ENCODE data around the gene NPEPPS. TPM values are rescaled to one million over a fixed set of nuclear protein-coding genes. Genes with fewer than 3 reads are reported as not detected.
"Not testable (repeated sequence)": the region's sequence is repeated elsewhere in the genome, so short reads cannot be mapped to it uniquely, and the experiment has no call there.

The NPEPPS gene, protein sequence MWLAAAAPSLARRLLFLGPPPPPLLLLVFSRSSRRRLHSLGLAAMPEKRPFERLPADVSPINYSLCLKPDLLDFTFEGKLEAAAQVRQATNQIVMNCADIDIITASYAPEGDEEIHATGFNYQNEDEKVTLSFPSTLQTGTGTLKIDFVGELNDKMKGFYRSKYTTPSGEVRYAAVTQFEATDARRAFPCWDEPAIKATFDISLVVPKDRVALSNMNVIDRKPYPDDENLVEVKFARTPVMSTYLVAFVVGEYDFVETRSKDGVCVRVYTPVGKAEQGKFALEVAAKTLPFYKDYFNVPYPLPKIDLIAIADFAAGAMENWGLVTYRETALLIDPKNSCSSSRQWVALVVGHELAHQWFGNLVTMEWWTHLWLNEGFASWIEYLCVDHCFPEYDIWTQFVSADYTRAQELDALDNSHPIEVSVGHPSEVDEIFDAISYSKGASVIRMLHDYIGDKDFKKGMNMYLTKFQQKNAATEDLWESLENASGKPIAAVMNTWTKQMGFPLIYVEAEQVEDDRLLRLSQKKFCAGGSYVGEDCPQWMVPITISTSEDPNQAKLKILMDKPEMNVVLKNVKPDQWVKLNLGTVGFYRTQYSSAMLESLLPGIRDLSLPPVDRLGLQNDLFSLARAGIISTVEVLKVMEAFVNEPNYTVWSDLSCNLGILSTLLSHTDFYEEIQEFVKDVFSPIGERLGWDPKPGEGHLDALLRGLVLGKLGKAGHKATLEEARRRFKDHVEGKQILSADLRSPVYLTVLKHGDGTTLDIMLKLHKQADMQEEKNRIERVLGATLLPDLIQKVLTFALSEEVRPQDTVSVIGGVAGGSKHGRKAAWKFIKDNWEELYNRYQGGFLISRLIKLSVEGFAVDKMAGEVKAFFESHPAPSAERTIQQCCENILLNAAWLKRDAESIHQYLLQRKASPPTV
- polyA plus RNA-seq (ENCODE audit: low read depth in 6 of 6) = 10 to 100 TPM; 45.8 to 70.4 (median 50.6) TPM

- peak; percentile 75 to 79 for ATAC-seq (ENCODE audit: low read depth in 2 of 2)
- Mint-ChIP-seq H3K4me1 (peaks cover 8 to 17% (median 8%) of the 10 kb centered on the region in 3 donors), H3K4me3 (peak within 1 kb of the TSS; percentile 86 to 96 (median 92)), H3K27ac (peak within 1 kb of the TSS; percentile 66 to 97 (median 93))
- not testable (repeated sequence) for H3K9me3 Mint-ChIP-seq, H3K27me3 Mint-ChIP-seq, H3K36me3 Mint-ChIP-seq
- peak; percentile 79 for DNase-seq
Observed at GRCh38 chr17:47530557-47531232, at the start of gene NPEPPS. TSS of gene NPEPPS (plus strand) at chr17:47531108. CDS start at chr17:47531301, 193 bp downstream.

DNA sequence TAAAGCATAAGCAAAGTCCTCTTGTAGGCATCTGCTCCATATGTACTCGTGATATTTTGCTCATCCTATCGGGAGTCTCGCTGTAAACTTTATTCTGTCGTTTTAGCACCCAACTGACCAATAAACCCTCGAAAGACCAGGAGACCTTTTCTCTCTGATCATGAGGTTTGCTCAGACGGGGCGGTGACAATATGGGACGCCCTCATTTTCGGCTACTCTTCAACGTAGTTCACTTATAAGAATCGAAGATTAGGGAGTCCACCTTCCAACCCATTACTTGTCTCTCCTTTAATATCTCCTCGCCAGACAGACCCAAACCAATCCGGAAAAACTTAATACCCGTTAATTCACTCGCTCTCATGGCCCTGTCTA, 39.1 kb upstream of the NPEPPS start:
- peak overlapping the region in 5 of 6 donors; percentile 96 to 98 (median 97) for H3K27ac Mint-ChIP-seq
- H3K9me3 Mint-ChIP-seq, H3K27me3 Mint-ChIP-seq, H3K36me3 Mint-ChIP-seq, DNase-seq: not testable (repeated sequence)
- peak overlapping the region; percentile 87 to 96 (median 95) for H3K4me3 Mint-ChIP-seq
- peaks cover 5 to 17% (median 9%) of the 10 kb centered on the region in 3 donors for H3K4me1 Mint-ChIP-seq
- ATAC-seq (ENCODE audit: low read depth in 2 of 2) = peak; percentile 2

GRCh38 chr17:47499074-47499473, 31.8 kb upstream of the NPEPPS start:
- ATAC-seq (ENCODE audit: low read depth in 2 of 2); H3K4me1 Mint-ChIP-seq; H3K9me3 Mint-ChIP-seq; H3K27me3 Mint-ChIP-seq; H3K36me3 Mint-ChIP-seq; H3K4me3 Mint-ChIP-seq; H3K27ac Mint-ChIP-seq; DNase-seq: not testable (repeated sequence)

- H3K27ac Mint-ChIP-seq; H3K27me3 Mint-ChIP-seq; H3K9me3 Mint-ChIP-seq; H3K4me3 Mint-ChIP-seq; H3K36me3 Mint-ChIP-seq; H3K4me1 Mint-ChIP-seq; ATAC-seq (ENCODE audit: low read depth in 2 of 2); DNase-seq: not testable (repeated sequence)
Observed at GRCh38 chr17:47499494-47499893, 31.4 kb upstream of the NPEPPS start.

DNA sequence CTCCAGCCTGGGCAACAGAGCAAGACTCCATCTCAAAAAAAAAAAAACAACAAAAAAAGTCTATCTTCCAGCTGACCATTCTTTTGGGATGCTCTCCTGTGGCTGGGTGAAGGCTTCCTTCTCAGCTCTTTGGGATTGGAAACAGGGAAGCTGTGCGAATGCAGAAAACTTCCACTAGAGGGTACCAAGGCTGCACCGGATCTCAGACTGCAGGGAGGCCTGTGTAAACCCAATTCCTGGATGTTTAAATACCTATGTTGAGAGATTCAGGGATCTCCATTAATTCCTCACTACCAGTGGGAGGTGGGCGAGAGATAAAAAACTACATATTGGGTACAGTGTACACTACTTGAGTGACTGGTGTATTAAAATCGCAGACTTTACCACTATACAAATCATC, 30.3 kb upstream of the NPEPPS start:
- H3K27ac Mint-ChIP-seq = peak overlapping the region in 1 of 6 donors; percentile 80
- H3K4me3 Mint-ChIP-seq, DNase-seq, H3K9me3 Mint-ChIP-seq, H3K27me3 Mint-ChIP-seq, H3K4me1 Mint-ChIP-seq, H3K36me3 Mint-ChIP-seq: not testable (repeated sequence)
- ATAC-seq (ENCODE audit: low read depth in 2 of 2) = peak in 1 of 2 donors; percentile 23

- Mint-ChIP-seq H3K4me3 (peak overlapping the region in 1 of 8 donors; percentile 49), H3K27ac (peak overlapping the region in 3 of 6 donors; percentile 24 to 71 (median 60))
- H3K9me3 Mint-ChIP-seq, H3K4me1 Mint-ChIP-seq, DNase-seq, H3K27me3 Mint-ChIP-seq, H3K36me3 Mint-ChIP-seq: not testable (repeated sequence)
- ATAC-seq (ENCODE audit: low read depth in 2 of 2) = peak; percentile 56 to 61
Observed at GRCh38 chr17:47502122-47502731, 28.7 kb upstream of the NPEPPS start.

- not testable (repeated sequence) for H3K27ac Mint-ChIP-seq, H3K4me1 Mint-ChIP-seq, H3K36me3 Mint-ChIP-seq, H3K27me3 Mint-ChIP-seq, H3K4me3 Mint-ChIP-seq, DNase-seq, H3K9me3 Mint-ChIP-seq
- peak; percentile 37 to 42 for ATAC-seq (ENCODE audit: low read depth in 2 of 2)
Observed at GRCh38 chr17:47502776-47503455, 28.0 kb upstream of the NPEPPS start.

GRCh38 chr17:47511701-47512146, 19.2 kb upstream of the NPEPPS start:
- H3K36me3 Mint-ChIP-seq, H3K4me1 Mint-ChIP-seq, DNase-seq, H3K27me3 Mint-ChIP-seq, H3K9me3 Mint-ChIP-seq: not testable (repeated sequence)
- Mint-ChIP-seq H3K4me3 (peak overlapping the region in 1 of 8 donors; percentile 9), H3K27ac (peak overlapping the region in 1 of 6 donors; percentile 78)
- ATAC-seq (ENCODE audit: low read depth in 2 of 2) = peak; percentile 46 to 57

- H3K4me1 Mint-ChIP-seq, H3K36me3 Mint-ChIP-seq, DNase-seq: not testable (repeated sequence)
Observed at GRCh38 chr17:47513301-47513700, 17.6 kb upstream of the NPEPPS start.

DNA sequence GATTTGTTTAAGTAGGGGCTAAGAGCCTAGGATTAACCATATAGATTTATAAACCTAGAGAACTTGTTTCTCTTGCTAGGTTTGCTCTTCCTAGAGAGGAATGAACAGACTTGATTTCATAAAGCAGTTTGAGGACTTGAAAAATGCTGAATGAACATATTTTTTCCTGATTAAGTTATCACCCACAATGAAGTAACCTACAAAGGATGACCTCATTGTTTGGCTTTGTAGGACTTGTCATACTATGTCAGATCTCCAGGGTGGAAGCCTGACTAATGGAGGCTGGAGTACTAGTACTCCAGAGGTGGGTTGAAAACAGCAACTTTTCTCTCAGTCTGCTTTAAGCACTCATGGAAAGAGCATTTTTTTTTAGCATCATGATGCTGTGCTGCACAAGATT, 12.0 kb upstream of the NPEPPS start:
- H3K27ac Mint-ChIP-seq; H3K27me3 Mint-ChIP-seq; DNase-seq; H3K9me3 Mint-ChIP-seq; H3K36me3 Mint-ChIP-seq; H3K4me3 Mint-ChIP-seq; ATAC-seq (ENCODE audit: low read depth in 2 of 2): not testable (repeated sequence)
- peaks cover 3 to 11% (median 7%) of the 10 kb centered on the region in 3 donors for H3K4me1 Mint-ChIP-seq

More at GRCh38 chr17:47513301-47513700, 17.6 kb upstream of the NPEPPS start:
- not testable (repeated sequence) for H3K27ac Mint-ChIP-seq; H3K27me3 Mint-ChIP-seq; ATAC-seq (ENCODE audit: low read depth in 2 of 2); H3K9me3 Mint-ChIP-seq; H3K4me3 Mint-ChIP-seq

DNA sequence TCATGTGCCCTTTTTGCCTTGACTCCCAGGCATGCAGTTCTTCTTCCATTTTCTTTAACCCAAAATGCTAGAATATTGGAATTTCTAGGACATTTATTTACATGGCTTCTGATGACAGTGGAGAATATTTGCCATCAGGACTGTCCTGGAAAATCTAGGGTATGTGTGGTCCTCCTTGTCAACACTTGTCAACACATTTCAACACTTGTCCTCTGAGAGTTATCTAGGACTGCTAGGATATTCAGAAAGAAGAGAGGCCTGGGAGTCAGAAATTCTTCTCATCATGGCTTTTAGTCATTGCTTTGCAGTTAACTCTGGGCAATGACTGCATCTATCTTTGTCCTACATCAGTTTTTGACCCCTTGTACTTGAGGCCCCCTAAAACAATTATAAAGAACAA, 11.5 kb upstream of the NPEPPS start:
- not testable (repeated sequence) for H3K4me3 Mint-ChIP-seq; H3K27ac Mint-ChIP-seq; H3K9me3 Mint-ChIP-seq; ATAC-seq (ENCODE audit: low read depth in 2 of 2); H3K27me3 Mint-ChIP-seq; DNase-seq; H3K36me3 Mint-ChIP-seq
- peaks cover 3 to 11% (median 7%) of the 10 kb centered on the region in 3 donors for H3K4me1 Mint-ChIP-seq

DNA sequence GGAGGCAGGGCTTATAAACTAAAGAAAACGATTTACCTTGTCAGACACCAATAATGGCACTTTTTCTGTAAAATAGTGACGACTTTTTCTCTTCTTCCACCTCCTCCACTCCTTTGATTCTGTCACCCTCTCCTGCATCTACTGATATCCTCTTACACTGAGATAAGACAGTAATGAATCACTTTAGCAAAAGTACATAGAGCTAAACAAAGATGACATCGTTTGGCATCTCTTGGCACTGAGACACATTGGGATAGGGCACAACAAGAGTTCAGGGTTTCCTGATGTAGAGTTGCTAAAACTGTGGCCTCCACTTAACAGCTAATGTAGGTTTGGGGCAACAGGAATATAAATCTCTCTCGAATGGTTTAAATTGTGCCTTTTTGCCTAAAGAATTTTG, 10.6 kb upstream of the NPEPPS start:
- H3K4me3 Mint-ChIP-seq; ATAC-seq (ENCODE audit: low read depth in 2 of 2); H3K36me3 Mint-ChIP-seq; DNase-seq; H3K27ac Mint-ChIP-seq; H3K27me3 Mint-ChIP-seq; H3K9me3 Mint-ChIP-seq: not testable (repeated sequence)
- peaks cover 3 to 11% (median 7%) of the 10 kb centered on the region in 3 donors for H3K4me1 Mint-ChIP-seq

Measured in naive B cell (primary cell).